HG02798 (cell line): ENCODE results near the gene ERMAP.

Source experiments
- ATAC-seq: cut with Tn5 transposase; IDR thresholded peaks from one replicate; pipeline ENCODE4 v1.9.1; 2021; ENCODE audit warnings: mild to moderate bottlenecking; ENCODE audit not compliant: unreplicated experiment, poor library complexity

The ERMAP gene, protein sequence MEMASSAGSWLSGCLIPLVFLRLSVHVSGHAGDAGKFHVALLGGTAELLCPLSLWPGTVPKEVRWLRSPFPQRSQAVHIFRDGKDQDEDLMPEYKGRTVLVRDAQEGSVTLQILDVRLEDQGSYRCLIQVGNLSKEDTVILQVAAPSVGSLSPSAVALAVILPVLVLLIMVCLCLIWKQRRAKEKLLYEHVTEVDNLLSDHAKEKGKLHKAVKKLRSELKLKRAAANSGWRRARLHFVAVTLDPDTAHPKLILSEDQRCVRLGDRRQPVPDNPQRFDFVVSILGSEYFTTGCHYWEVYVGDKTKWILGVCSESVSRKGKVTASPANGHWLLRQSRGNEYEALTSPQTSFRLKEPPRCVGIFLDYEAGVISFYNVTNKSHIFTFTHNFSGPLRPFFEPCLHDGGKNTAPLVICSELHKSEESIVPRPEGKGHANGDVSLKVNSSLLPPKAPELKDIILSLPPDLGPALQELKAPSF

DNA sequence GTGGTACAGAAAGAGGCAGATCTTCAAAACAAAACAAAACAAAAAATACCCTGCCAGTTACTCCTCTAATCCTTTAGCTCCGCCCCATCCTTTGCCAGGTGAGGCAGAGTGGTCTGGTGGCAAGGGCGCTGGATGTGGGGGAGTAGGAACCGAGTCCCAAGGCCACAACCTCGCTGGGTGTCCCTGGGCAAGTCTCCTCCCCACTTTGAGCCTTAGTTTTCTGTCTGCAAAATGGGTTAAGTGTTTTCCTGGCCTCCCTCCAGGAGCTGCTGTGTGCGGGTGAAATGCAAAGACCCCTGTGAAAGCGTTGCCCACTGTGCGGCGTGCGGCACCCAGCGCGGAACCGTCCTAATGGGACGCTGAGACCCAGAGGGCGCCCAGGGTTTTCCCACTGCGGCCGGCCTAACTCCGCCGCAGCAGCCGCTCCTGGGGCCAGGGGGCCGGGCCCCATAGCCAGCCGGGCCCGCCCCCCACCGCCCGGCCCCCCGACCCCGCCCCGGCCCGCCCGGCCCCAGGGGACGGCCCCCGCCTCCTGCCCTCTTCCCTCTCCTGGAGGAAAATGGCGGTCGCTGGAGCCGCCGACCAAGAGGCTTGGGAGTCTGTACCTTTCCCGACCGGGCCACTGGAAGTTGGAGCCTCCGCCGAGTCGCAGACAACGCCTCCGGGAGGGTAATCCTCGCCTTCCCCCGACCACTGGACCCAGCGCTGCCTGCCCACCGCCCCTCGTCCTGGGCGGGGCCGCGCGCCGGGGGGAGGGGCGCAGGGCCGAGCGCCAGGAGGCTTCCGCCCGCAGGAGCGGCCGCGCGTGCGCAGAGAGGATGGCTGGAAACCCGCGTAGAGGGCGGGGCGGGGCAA is at the start of gene ERMAP, which contains the start of gene SVBP:
ERMAP (plus strand) TSS at position 538 of the 855 bp plus-strand sequence. CDS start 13,327 bp downstream, outside the sequence.
SVBP (minus strand) TSS at position 813 of the 855 bp plus-strand sequence. CDS start 853 bp downstream, outside the sequence.
- ATAC-seq: peak; percentile 94

GRCh38 chr1:42767510-42768000 is 49.4 kb upstream of the ERMAP start:
- no peak for ATAC-seq

GRCh38 chr1:42768172-42768571 is 48.8 kb upstream of the ERMAP start:
- ATAC-seq: no peak

GRCh38 chr1:42769811-42770210 is 47.1 kb upstream of the ERMAP start:
- no peak for ATAC-seq

GRCh38 chr1:42773420-42773819 is 43.5 kb upstream of the ERMAP start:
- no peak for ATAC-seq

DNA sequence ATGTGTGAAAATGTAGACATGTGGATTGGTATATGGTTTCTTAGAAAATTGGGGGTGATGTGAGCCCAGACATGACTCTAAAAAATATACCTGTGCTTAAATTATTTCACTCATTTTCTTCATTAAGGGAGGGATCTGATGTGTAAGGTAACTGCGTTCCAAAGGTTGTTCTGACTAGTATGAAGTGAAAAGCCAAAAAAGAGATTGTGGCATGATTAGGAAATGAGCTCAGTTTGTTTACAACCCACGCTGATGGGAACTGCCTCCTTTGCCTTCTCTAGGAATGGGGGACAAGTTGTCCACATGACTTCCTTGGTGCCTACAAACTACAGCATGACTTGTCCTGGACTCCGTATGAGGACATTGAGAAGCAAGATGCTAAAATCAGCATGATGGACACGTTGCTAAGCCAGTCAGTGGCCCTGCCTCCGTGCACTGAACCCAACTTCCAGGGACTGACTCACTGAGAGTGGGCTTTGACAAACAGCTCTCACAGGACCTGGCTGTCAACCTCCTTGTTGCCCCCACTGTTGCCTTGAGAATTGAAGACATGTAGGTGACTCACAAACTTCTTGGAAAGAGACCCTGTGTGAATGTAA is 41.9 kb upstream of the ERMAP start:
- no peak for ATAC-seq

DNA sequence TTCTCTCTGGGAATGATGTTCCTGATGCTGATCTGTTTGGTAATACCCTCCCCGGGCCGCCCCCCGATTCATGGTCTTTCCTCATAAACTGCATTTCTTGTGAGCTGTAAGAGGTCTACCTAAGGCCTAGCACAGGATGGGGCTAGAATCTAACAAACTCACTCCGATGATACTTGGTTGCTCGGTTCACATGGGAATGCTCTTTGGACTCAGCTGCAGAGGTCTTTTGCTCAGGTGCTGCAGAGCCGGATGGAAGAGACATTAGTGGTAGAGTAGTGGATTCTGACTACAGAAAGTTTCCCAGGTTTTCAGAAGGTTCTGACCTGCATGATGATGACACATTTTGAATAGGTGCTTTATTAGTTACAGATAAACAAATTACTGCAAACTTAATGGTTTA is 40.4 kb upstream of the ERMAP start:
- no peak for ATAC-seq

- ATAC-seq: no peak
Observed at GRCh38 chr1:42777852-42778251, 39.1 kb upstream of the ERMAP start.

DNA sequence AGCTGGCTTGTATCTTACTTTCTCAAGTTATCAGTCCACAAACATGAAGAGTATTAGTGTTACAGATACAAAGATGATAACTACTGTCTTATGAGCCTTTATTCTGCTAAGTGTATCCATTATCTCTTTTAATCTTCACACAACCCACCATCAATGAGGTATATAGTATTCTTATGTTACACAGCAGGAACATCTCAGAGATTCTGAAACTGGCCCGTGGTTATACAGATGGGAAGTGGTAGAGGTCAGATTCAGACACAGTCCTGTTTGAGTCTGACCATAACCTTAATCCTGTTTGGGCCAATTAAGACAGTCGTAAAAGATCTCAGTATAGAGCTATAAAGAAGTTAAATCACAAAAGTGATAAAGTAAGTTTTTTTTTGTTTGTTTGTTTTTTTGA is 37.2 kb upstream of the ERMAP start:
- ATAC-seq: no peak

DNA sequence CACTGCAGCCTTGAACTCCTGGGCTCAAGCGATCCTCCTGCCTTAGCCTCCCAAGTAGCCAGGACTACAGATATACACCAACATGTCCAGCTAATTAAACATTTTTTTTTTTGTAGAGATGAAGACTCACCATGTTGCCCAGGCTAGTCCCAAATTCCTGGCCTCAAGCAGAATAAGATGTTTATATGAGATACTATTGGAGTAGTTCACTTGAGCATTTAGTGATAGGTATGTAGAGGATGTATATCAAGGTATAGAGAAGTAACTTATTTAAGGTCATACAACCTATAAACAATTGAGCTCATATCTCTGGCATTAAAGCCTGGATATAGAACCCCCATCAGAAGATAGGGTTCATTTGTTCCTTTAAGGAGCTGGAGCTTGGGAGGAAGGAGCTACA is 36.7 kb upstream of the ERMAP start:
- ATAC-seq: no peak

DNA sequence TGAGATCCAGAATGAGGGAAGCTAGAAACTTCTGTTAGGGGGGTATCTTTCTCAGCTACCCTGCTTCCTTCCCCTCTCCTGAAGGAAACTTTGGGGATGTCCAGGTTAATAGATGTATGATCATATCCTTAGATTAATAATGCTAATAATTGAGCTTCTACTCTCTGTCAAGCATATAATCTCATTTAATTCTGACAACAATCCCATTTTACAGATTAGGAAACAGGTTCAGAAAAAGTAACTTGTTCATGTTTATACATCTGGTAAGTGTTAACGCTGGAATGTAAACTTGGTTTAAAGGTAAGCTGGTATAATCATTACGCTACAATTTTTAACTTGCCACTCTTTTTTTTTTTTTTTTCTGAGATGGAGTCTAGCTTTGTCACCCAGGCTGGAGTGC is 33.8 kb upstream of the ERMAP start:
- no peak for ATAC-seq

DNA sequence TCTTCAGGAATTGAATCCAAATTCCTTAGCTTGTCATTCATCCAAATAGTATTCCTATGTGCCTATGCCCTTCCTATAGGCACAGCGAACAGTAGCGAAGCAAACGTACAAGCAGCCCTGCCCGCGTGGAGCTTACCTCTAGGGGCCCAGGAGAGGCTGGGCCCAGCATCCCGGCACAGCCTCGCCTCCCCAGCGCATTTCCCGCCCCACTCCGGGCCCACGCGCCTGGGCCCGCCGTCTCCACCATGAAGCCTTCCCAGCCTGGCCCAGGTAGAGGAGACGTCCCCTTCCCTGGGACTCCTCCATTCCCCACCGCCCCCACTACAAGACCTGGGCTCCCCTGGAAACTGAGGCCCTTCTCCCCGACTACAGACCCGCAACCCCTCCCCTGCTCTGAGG is 32.4 kb upstream of the ERMAP start:
- ATAC-seq: no peak

DNA sequence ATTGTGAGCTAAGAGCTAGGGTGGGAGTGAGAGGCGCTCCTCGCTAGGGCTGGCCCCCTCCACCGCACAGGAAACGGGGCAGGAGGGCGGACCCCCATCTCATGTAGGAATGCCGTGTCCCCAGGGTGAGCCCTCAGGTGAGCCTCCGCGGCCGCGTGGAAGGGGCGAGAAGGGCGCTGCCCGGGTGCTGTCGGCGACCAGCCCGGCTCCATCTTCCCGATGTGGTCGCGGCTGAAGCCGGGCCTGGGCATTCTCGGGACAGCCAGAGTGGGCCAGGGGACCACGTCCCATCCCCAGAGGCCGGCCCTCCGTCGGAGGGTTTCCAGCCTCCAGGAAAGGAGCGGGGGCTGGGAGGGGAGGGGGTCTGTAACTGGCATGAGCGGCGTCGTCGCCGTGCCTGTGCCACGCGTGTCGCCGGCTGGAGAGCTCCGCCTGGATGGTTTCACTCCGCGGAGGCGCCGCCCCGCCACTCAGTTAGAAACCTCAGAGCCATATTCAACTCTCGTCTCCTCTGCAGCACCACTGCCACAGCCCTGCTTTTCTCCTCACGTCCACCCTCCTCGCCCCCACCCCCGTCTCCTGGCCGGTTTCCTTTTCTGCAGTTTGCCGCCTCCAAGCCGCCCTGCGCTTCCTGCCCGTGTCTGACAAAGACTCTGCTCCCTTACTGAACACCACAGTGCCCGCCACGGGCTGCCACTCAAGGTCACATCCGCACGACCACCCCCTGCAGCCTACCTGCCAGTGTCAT is 31.8 kb upstream of the ERMAP start, which contains the start of gene TMEM269:
TMEM269 (plus strand) TSS at position 46 of the 748 bp plus-strand sequence. CDS start 4,903 bp downstream, outside the sequence.
- ATAC-seq: no peak

DNA sequence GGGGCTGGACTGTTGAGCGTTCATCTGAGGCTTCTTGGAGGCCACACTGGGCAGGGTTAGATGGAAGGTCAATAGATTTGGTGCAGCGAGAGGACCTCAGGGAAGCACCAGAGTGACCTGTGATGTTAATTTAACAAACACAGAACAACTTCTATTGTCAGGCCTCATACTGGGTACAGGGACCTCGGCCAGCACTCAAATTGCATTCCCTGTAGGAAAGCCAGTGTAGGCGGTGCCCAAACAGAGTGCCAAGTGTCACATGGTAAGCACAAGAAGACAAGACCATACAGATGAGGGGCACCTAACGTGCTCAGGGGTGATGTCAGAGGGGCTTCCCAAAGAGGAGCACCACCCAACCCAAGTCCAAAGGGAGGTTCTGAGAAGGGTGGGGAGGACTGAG is 30.8 kb upstream of the ERMAP start:
- no peak for ATAC-seq

DNA sequence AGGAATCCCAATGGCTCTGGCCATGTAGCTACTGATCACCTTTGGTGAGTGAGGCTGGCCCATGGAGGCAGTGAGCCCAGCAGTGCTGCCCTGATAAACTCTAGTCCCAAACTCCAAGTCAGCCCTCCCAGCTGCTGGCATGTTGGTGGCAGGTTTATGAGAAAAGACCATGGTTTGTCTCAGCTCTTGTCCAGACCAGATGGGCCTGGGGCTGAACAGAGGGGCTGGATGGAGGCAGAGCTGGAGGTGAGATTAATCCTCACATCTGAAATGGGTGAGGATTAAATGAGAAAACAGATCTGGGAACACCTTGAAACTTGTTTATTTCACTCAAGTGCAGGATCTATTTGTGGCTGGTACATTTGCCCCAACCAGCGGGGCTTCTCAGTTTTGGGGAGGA is 28.9 kb upstream of the ERMAP start:
- ATAC-seq: no peak

- no peak for ATAC-seq
Observed at GRCh38 chr1:42793824-42794223, 23.1 kb upstream of the ERMAP start.

GRCh38 chr1:42797414-42797813 is 19.5 kb upstream of the ERMAP start:
- ATAC-seq: no peak

GRCh38 chr1:42797979-42798378 is 18.9 kb upstream of the ERMAP start:
- ATAC-seq: no peak

DNA sequence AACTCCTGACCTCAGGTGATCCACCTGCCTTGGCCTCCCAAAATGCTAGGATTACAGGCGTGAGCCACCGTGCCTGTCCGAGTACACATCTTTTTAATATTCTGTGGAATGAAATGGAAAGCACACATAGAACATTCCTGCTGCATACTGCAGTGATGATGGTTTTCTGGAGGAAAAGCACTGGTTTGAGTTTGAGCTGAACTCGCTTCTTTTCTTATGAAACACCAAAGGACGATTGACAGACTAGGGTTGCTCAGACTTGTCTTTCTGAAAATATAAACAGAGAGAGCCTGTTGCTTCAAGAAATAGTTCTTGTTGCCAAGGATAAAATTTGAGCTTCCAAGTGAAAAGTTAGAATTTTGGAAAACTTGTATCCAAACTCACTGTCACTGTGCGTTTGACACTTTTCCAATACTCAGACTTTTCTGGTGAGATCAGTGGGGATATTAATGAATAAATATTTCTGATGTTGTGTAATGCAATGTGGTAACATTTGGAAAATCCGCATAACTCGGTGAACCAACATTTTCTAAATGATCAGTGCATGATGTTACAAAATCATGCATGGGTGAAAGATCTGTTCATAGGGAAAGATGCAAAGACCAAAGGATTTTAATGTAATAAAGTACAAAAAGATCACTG is 15.0 kb upstream of the ERMAP start:
- ATAC-seq: no peak
